Activated effector memory CD4-positive, alpha-beta T cell treated with Interleukin-2 at 50 U/mL for 16 hours (primary cell): Measurements from ENCODE around the gene RBFOX1.

Experiments used
- DNase-seq: peaks from one replicate; pipeline ENCODE4 v3.0.0-alpha.2; 2020

RBFOX1 gene

GRCh38 chr16:7335991-7336634, 3.5 kb downstream of the RBFOX1 start:
- no peak for DNase-seq

- no peak for DNase-seq
Measured at GRCh38 chr16:7336742-7337141, 4.1 kb downstream of the RBFOX1 start.

GRCh38 chr16:7338826-7339225, 6.2 kb downstream of the RBFOX1 start:
- no peak for DNase-seq

GRCh38 chr16:7339700-7340099, 7.1 kb downstream of the RBFOX1 start:
- DNase-seq = no peak

GRCh38 chr16:7340938-7341337, 8.3 kb downstream of the RBFOX1 start:
- DNase-seq = no peak

- DNase-seq = no peak
Measured at GRCh38 chr16:7342598-7342997, 10.0 kb downstream of the RBFOX1 start.

GRCh38 chr16:7343243-7343642, 10.6 kb downstream of the RBFOX1 start:
- DNase-seq = no peak

- no peak for DNase-seq
Measured at GRCh38 chr16:7344830-7345780, 12.5 kb downstream of the RBFOX1 start.

GRCh38 chr16:7350806-7351205, 18.2 kb downstream of the RBFOX1 start:
- DNase-seq = no peak

- no peak for DNase-seq
Measured at GRCh38 chr16:7351610-7352510, 19.2 kb downstream of the RBFOX1 start.

- no peak for DNase-seq
Measured at GRCh38 chr16:7355758-7356157, 23.1 kb downstream of the RBFOX1 start.

- DNase-seq = no peak
Measured at GRCh38 chr16:7361416-7362129, 28.9 kb downstream of the RBFOX1 start.

- no peak for DNase-seq
Measured at GRCh38 chr16:7362231-7362630, 29.6 kb downstream of the RBFOX1 start.

GRCh38 chr16:7363422-7364417, 31.1 kb downstream of the RBFOX1 start:
- DNase-seq = no peak

- no peak for DNase-seq
Measured at GRCh38 chr16:7366041-7366440, 33.4 kb downstream of the RBFOX1 start.

GRCh38 chr16:7366993-7367880, 34.6 kb downstream of the RBFOX1 start:
- no peak for DNase-seq

- no peak for DNase-seq
Measured at GRCh38 chr16:7369204-7369603, 36.6 kb downstream of the RBFOX1 start.

- DNase-seq = no peak
Measured at GRCh38 chr16:7372095-7372494, 39.5 kb downstream of the RBFOX1 start.

GRCh38 chr16:7373776-7374175, 41.1 kb downstream of the RBFOX1 start:
- DNase-seq = no peak

- DNase-seq = no peak
Measured at GRCh38 chr16:7374614-7375174, 42.0 kb downstream of the RBFOX1 start.
